Ovary (tissue), 9 donors: Measurements from ENCODE around the gene GRSF1. TPM values are rescaled to one million over a fixed set of nuclear protein-coding genes. Genes with fewer than 3 reads are reported as not detected.
"Not testable (repeated sequence)": the region's sequence is repeated elsewhere in the genome, so short reads cannot be mapped to it uniquely, and the experiment has no call there.

ENCODE experiments used
- DNase-seq, 5 donors: peaks; one replicate each; pipeline ENCODE4 v3.0.0-alpha.2; 2019 to 2020
- H3K27ac ChIP-seq, 2 donors: fragments of 200-600 bp; one replicate each; pipeline versions ENCODE4 v1.5.1 to v1.8.0; 2019 to 2022
- H3K27me3 ChIP-seq: fragments of 200-600 bp; one replicate; pipeline ENCODE4 v1.8.0; 2022
- H3K36me3 ChIP-seq: fragments of 200-600 bp; sonication (generic); one replicate; pipeline ENCODE4 v1.5.1; 2019
- H3K4me1 ChIP-seq: one replicate; pipeline ENCODE4 v1.8.1; 2013; ENCODE audit warnings: mild to moderate bottlenecking, moderate library complexity; ENCODE audit not compliant: insufficient read depth
- H3K4me3 ChIP-seq: fragments of 200-600 bp; sonication (generic); one replicate; pipeline ENCODE4 v1.5.1; 2017
- H3K9me3 ChIP-seq, 2 donors: fragments of 200-600 bp in 1 of 2; sonication (generic) in 1 of 2; one replicate each; pipeline versions ENCODE4 v1.5.1 to v1.8.1; 2013 to 2019; ENCODE audit warnings: mild to moderate bottlenecking in 1 of 2, moderate library complexity in 1 of 2
- CTCF ChIP-seq, 3 donors: fragments of 450-650 bp in 2 of 3; fragments of 200-600 bp in 1 of 3; IDR thresholded peaks; one replicate each; pipeline versions ENCODE4 v1.5.1 to v1.8.0; 2016 to 2022; ENCODE audit warnings: antibody characterized with exemption in 3 of 3, mild to moderate bottlenecking in 1 of 3
- EP300 ChIP-seq: sonication (generic); formaldehyde crosslinking; IDR thresholded peaks from one replicate; pipeline ENCODE4 v1.6.1; 2017; ENCODE audit warnings: antibody characterized with exemption
- POLR2A ChIP-seq: fragments of 450-650 bp; IDR thresholded peaks from one replicate; pipeline ENCODE4 v1.6.1; 2017; ENCODE audit warnings: antibody characterized with exemption, mild to moderate bottlenecking, moderate library complexity
- WGBS, 3 donors: extraction: QIAGEN DNeasy Blood & Tissue Kit in 1 of 3; methylation state at CpG; one replicate each; pipeline versions ENCODE4 v1.1.5 to v1.1.7; 2013 to 2017; 5-methylcytosine and 5-hydroxymethylcytosine counted together
- intact Hi-C, 4 donors: fragments of 100-400 bp; cut with DNase I; formaldehyde crosslinking; loops; one replicate each; pipeline versions ENCODE4 v1.11.0 to v1.15.1; 2022 to 2023
- polyA plus RNA-seq, 2 donors: library from polyadenylated mRNA; stranded (reverse); fragments of 200-250 nt in 1 of 2; fragments of 350-450 nt in 1 of 2; fragmentation: Illumina TruSeq in 1 of 2; extraction: RNeasy Lipid Tissue Mini Kit (QIAGEN cat#74804) in 1 of 2; gene quantifications; one replicate each; pipeline ENCODE4 v1.2.3, GENCODE V29; 2013 to 2014
- small RNA-seq: library from RNA; depleted of rRNA; stranded (forward); fragments of <200 nt; gene quantifications from one replicate; pipeline ENCODE3, GENCODE V24; 2016
- total RNA-seq, 7 donors: library from RNA; depleted of rRNA in 2 of 7; stranded (reverse); fragments of >200 nt in 2 of 7; fragmentation: NEBNext Ultra II Directional in 3 of 7; extraction: Animal tissue kit (Norgen Biotek cat#: 25700) in 3 of 7; gene quantifications; one replicate each; pipeline versions ENCODE4 v1.1.0 to v1.2.4, GENCODE V29; 2016 to 2023
- donor health status: DM: no; HTN: no; CAD: no; lungs with moderate emphysema.
- donor health status: DM: no; HTN: no; CAD: no.
- donor health status: Bipolar disorder and iron deficiency.
- donor health status: DM: yes; HTN: yes; CAD: no.
- donor health status: DM: no; HTN: no; CAD: no.
- donor health status: DM: yes; HTN: yes; CAD: no.

The GRSF1 gene
- total and polyA plus RNA-seq, 9 donors = 28.4 to 78.7 (median 44.3) TPM

DNA sequence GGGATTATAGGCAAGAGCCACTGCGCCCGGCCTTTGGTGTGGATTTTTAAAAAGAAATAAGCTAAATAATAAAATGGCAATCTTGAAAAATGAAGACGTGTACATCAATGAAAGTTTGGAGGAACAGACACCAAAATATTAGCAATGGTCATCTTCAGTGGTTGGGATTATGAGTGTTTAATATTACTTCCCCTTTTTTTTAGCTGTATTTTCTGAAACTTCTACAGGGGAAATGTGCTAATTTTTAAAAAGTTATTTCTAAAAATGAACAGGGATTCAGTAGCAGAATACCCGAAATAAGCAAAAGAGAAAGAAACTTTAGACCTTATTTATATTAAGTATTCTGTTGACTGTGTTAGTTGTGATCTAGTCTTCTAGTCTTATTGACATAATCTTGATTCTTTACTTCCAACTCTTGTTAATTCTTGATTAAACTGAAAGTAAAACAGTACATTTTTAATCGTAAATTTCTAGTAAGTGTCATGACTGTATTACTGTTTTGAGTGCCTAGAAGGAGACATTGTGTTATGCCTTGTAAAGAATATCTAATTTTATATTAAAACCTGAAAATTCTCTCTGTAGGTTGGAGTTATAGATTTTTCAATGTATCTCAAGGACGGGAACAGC, 66.6 kb downstream of the GRSF1 start:
- DNase-seq = no peak
- Histone ChIP-seq H3K9me3 (no peaks in the 10 kb centered on the region), H3K27me3 (no peaks in the 10 kb centered on the region), H3K27ac (no peak overlapping the region), H3K36me3 (no peaks in the 10 kb centered on the region), H3K4me1 (no peaks in the 10 kb centered on the region), H3K4me3 (no peak overlapping the region)
- TF ChIP-seq POLR2A = no peak
- no peak for TF ChIP-seq EP300
- TF ChIP-seq CTCF (IDR thresholded peaks at IDR 0.05) = no peak
- intact Hi-C loops = loop anchor here in 1 of 4 donors (10.0 kb wide), 1 partner anchor 68 kb away; no protein-coding TSS in a partner anchor
- WGBS, 3 donors = 92 to 94% (median 93%) methylated on average over 6 of the region's 6 CpGs

DNA sequence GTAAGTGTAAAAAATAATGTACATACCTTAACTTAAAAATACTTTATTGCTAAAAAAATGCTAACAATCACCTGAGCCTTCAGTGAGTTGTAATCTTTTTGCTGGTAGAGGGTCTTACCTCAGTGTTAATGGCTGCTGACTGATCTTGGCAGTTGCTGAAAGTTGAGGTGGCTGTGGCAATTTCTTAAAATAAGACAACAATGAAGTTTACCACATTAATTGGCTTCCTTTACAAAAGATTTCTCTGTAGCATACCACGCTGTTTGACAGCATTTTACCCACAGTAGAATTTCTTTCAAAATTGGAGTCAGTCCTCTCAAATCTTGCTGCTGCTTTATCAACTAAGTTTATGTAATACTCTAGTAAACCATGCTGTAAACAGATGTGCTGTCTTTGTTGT, 70.3 kb downstream of the GRSF1 start:
- 45 to 95% (median 95%) methylated on average over 1 of the region's 1 CpG for WGBS, 3 donors

GRCh38 chr4:70768301-70768948, 71.3 kb downstream of the GRSF1 start:
- Histone ChIP-seq H3K4me1 (no peaks in the 10 kb centered on the region), H3K9me3 (no peaks in the 10 kb centered on the region), H3K27ac (no peak overlapping the region), H3K36me3 (no peaks in the 10 kb centered on the region), H3K27me3 (no peaks in the 10 kb centered on the region), H3K4me3 (no peak overlapping the region)
- intact Hi-C loops = no loop called here
- TF ChIP-seq CTCF (IDR thresholded peaks at IDR 0.05) (no peak), POLR2A (no peak), EP300 (no peak)
- 93 to 94% (median 94%) methylated on average over 3 of the region's 3 CpGs for WGBS, 3 donors
- DNase-seq = no peak

More for the DNA sequence above, 70.3 kb downstream of the GRSF1 start:
- H3K9me3 ChIP-seq, H3K4me1 ChIP-seq, H3K27ac ChIP-seq, intact Hi-C loops, H3K4me3 ChIP-seq, H3K36me3 ChIP-seq, DNase-seq, H3K27me3 ChIP-seq: not testable (repeated sequence)

Small RNA genes within 50 kb of the gene (small RNA-seq; reads per million reads assigned to genes)
- gene RF00026 = not detected
- not detected for gene RNU6-891P

Other genes starting within 250 kb of the GRSF1 start
- gene AMBN, start 247.6 kb downstream of the GRSF1 start, total RNA-seq = not detected
- gene AMBN, start 247.6 kb downstream of the GRSF1 start, polyA plus RNA-seq = not detected
- gene ENAM, start 211.1 kb downstream of the GRSF1 start, total RNA-seq = under 1 TPM in 2 of 7 donors, not detected in 5; 0.15 to 0.69 TPM
- gene ENAM, start 211.1 kb downstream of the GRSF1 start, polyA plus RNA-seq = 1 to 10 TPM in 1 of 2 donors, under 1 TPM in 1; 0.01 to 1.0 TPM
- 10 to 100 TPM in 1 of 7 donors, 1 to 10 TPM in 6; 1.4 to 27.7 (median 5.6) TPM for gene JCHAIN, start 173.4 kb downstream of the GRSF1 start, total RNA-seq
- 10 to 100 TPM in 1 of 2 donors, 1 to 10 TPM in 1; 8.9 to 93.0 TPM for gene JCHAIN, start 173.4 kb downstream of the GRSF1 start, polyA plus RNA-seq
- gene UTP3, start 151.4 kb downstream of the GRSF1 start, total RNA-seq = 10 to 100 TPM; 10.3 to 25.0 (median 21.5) TPM
- gene UTP3, start 151.4 kb downstream of the GRSF1 start, polyA plus RNA-seq = 10 to 100 TPM; 16.7 to 23.1 TPM
- gene RUFY3, start 117.9 kb downstream of the GRSF1 start, total RNA-seq = 10 to 100 TPM; 52.8 to 84.0 (median 73.9) TPM
- gene RUFY3, start 117.9 kb downstream of the GRSF1 start, polyA plus RNA-seq = 10 to 100 TPM; 35.2 to 52.5 TPM
- 10 to 100 TPM; 13.9 to 25.7 (median 21.9) TPM for gene MOB1B, start 62.5 kb upstream of the GRSF1 start, total RNA-seq
- gene MOB1B, start 62.5 kb upstream of the GRSF1 start, polyA plus RNA-seq = 10 to 100 TPM in 1 of 2 donors, 1 to 10 TPM in 1; 6.4 to 10.5 TPM
- gene DCK, start 153.8 kb upstream of the GRSF1 start, total RNA-seq = 10 to 100 TPM in 3 of 7 donors, 1 to 10 TPM in 4; 5.5 to 12.2 (median 10.0) TPM
- 10 to 100 TPM in 1 of 2 donors, 1 to 10 TPM in 1; 9.1 to 12.8 TPM for gene DCK, start 153.8 kb upstream of the GRSF1 start, polyA plus RNA-seq